SK-N-MC (cell line): Measurements from ENCODE around the gene STYXL1.

Experiments
- EZH2 ChIP-seq: fragments of 200-600 bp; sonication (generic); IDR thresholded peaks from one replicate; pipeline ENCODE4 v1.6.1; 2017; ENCODE audit warnings: antibody characterized with exemption
- FOXP2 ChIP-seq: optimal IDR thresholded peaks from 2 replicates; pipeline ENCODE3; 2011; ENCODE audit warnings: mild to moderate bottlenecking, moderate library complexity; ENCODE audit not compliant: insufficient read depth; ENCODE audit errors: extremely low read length, control extremely low read depth
- POLR2AphosphoS5 ChIP-seq: IDR thresholded peaks from 2 replicates; pipeline ENCODE4 v1.6.1; 2012; ENCODE audit warnings: mild to moderate bottlenecking, low read depth, low read length, borderline replicate concordance

DNA sequence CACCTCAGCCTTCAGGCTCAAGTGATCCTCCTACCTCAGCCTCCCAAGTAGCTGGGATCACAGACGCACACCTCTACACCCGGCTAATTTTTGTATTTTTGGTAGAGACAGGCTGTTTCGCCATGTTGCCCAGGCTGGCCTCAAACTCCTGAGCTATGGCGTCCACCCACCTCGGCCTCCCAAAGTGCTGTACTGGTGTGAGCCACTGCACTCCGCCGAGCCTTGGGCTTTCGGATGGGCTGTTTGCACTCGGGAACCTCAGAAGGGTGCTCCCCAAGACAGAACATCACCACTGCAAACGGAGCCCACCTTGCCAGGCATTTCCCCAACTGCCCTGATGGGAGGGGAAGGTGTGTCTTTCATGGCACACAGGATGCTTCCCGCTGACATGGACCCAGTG is 80.7 kb downstream of the STYXL1 start:
- TF ChIP-seq EZH2 (no peak), POLR2AphosphoS5 (no peak), FOXP2 (no peak)
